PC-9 (cell line): ENCODE measurements around the gene SCART1. TPM values are rescaled to one million over a fixed set of nuclear protein-coding genes. Genes with fewer than 3 reads are reported as not detected.
"Not testable (repeated sequence)": the region's sequence is repeated elsewhere in the genome, so short reads cannot be mapped to it uniquely, and the experiment has no call there.

Experiments used
- BruUV-seq: library from RNA; stranded (reverse); fragments of 400-500 nt; replicated peaks from 2 replicates; lab custom pipeline; 2021; lab: Mats Ljungman, UMichigan
- CTCF ChIA-PET: fragments of 300-600 bp; sonication (Branson Sonifier 250); formaldehyde crosslinking; loops from one replicate; lab custom pipeline; 2022; ENCODE audit warnings: antibody characterized with exemption; lab: Charles Lee
- POLR2A ChIA-PET: fragments of 300-600 bp; sonication (Branson Sonifier 250); formaldehyde crosslinking; loops from one replicate; lab custom pipeline; 2022; ENCODE audit warnings: antibody characterized with exemption; ENCODE audit not compliant: unreplicated experiment; lab: Charles Lee
- DNase-seq, 2 experiments: peaks; one replicate each; pipeline versions ENCODE4 v3.0.0 to v3.0.0-alpha.2; 2015 to 2022; ENCODE audit warnings: mixed read lengths in 1 of 2
- H2AFZ ChIP-seq: fragments of 200-600 bp; sonication (generic); 2 replicates; pipeline ENCODE4 v1.8.1; 2017; ENCODE audit warnings: antibody characterized with exemption
- H3F3A ChIP-seq: fragments of 200-600 bp; sonication (generic); 2 replicates; pipeline ENCODE4 v1.8.1; 2017; ENCODE audit warnings: antibody characterized with exemption, mild to moderate bottlenecking, low read depth; ENCODE audit not compliant: insufficient read depth
- H3K27ac ChIP-seq: fragments of 200-600 bp; sonication (generic); 2 replicates; pipeline ENCODE4 v1.6.1; 2016; ENCODE audit warnings: mixed run types
- H3K27me3 ChIP-seq: fragments of 200-600 bp; sonication (generic); 2 replicates; pipeline ENCODE4 v1.6.1; 2016; ENCODE audit warnings: low read depth, mixed run types; ENCODE audit not compliant: insufficient read depth
- H3K36me3 ChIP-seq: fragments of 200-600 bp; sonication (generic); 2 replicates; pipeline ENCODE4 v1.6.1; 2016; ENCODE audit warnings: low read depth, mixed run types
- H3K4me1 ChIP-seq: fragments of 200-600 bp; sonication (generic); replicated peaks from 2 replicates; pipeline ENCODE4 v1.6.1; 2016; ENCODE audit warnings: mixed run types; ENCODE audit not compliant: insufficient read depth
- H3K4me2 ChIP-seq: fragments of 200-600 bp; sonication (generic); 2 replicates; pipeline ENCODE4 v1.6.1; 2017; ENCODE audit warnings: mixed run types
- H3K4me3 ChIP-seq: fragments of 200-600 bp; sonication (generic); 2 replicates; pipeline ENCODE4 v1.6.1; 2016; ENCODE audit warnings: mixed run types
- H3K79me2 ChIP-seq: fragments of 200-600 bp; sonication (generic); 2 replicates; pipeline ENCODE4 v1.6.1; 2017; ENCODE audit warnings: low read depth, mixed run types
- H3K9me2 ChIP-seq: fragments of 200-600 bp; sonication (generic); 2 replicates; pipeline ENCODE4 v1.8.1; 2017; ENCODE audit warnings: mild to moderate bottlenecking; ENCODE audit not compliant: insufficient read depth
- H3K9me3 ChIP-seq: fragments of 200-600 bp; sonication (generic); 2 replicates; pipeline ENCODE4 v1.8.1; 2016; ENCODE audit warnings: low read depth; ENCODE audit not compliant: insufficient read depth
- H4K20me1 ChIP-seq: fragments of 200-600 bp; sonication (generic); 2 replicates; pipeline ENCODE4 v1.8.1; 2017; ENCODE audit not compliant: insufficient read depth
- EZH2 ChIP-seq: fragments of 200-600 bp; sonication (generic); IDR thresholded peaks from 2 replicates; pipeline ENCODE4 v1.8.0; 2017; ENCODE audit warnings: antibody characterized with exemption, low read depth
- intact Hi-C: fragments of 100-400 bp; cut with micrococcal nuclease; formaldehyde crosslinking; loops from one replicate; pipeline ENCODE4 v1.10.0; 2022; ENCODE audit not compliant: unreplicated experiment
- total RNA-seq: library from RNA; stranded (reverse); gene quantifications from 2 replicates; pipeline ENCODE4 v1.2.3, GENCODE V29; 2021
- TF ChIP-seq, protein P1 (sequence below): fragments of 200-600 bp; sonication (generic); conservative IDR thresholded peaks from 2 replicates; pipeline ENCODE4 v1.6.1; 2017; ENCODE audit warnings: mixed run types, antibody characterized with exemption, mild to moderate bottlenecking, moderate library complexity

The SCART1 gene
- total RNA-seq, 1 experiment from 2014 or later = 1.0 TPM

GRCh38 chr10:133411523-133412380 is 42.0 kb upstream of the SCART1 start:
- Histone ChIP-seq H3K4me1 (no peaks in the 10 kb centered on the region), H3K9me3 (peaks cover 4% of the 10 kb centered on the region; the same call in 1 of the 2 replicates), H3K4me2 (no peak overlapping the region), H3F3A (no peaks in the 10 kb centered on the region), H3K36me3 (peaks cover 22% of the 10 kb centered on the region), H3K9me2 (no peaks in the 10 kb centered on the region), H3K79me2 (peaks cover 18% of the 10 kb centered on the region; the same call in 1 of the 2 replicates), H3K4me3 (no peak overlapping the region), H3K27ac (no peak overlapping the region), H4K20me1 (no peaks in the 10 kb centered on the region), H3K27me3 (no peaks in the 10 kb centered on the region), H2AFZ (no peak overlapping the region)
- intact Hi-C loops = no loop called here
- ChIA-PET CTCF (no interaction called here), POLR2A (no interaction called here)
- no TSS peak for BruUV-seq
- no peak for DNase-seq
- TF ChIP-seq, protein P1, sequence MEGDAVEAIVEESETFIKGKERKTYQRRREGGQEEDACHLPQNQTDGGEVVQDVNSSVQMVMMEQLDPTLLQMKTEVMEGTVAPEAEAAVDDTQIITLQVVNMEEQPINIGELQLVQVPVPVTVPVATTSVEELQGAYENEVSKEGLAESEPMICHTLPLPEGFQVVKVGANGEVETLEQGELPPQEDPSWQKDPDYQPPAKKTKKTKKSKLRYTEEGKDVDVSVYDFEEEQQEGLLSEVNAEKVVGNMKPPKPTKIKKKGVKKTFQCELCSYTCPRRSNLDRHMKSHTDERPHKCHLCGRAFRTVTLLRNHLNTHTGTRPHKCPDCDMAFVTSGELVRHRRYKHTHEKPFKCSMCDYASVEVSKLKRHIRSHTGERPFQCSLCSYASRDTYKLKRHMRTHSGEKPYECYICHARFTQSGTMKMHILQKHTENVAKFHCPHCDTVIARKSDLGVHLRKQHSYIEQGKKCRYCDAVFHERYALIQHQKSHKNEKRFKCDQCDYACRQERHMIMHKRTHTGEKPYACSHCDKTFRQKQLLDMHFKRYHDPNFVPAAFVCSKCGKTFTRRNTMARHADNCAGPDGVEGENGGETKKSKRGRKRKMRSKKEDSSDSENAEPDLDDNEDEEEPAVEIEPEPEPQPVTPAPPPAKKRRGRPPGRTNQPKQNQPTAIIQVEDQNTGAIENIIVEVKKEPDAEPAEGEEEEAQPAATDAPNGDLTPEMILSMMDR = no peak
- TF ChIP-seq EZH2 = no peak

- POLR2A ChIA-PET = no interaction called here
- CTCF ChIA-PET = no interaction called here
- no peak overlapping the region for H3K27ac ChIP-seq
Observed at GRCh38 chr10:133412381-133412711, 41.4 kb upstream of the SCART1 start.

DNA sequence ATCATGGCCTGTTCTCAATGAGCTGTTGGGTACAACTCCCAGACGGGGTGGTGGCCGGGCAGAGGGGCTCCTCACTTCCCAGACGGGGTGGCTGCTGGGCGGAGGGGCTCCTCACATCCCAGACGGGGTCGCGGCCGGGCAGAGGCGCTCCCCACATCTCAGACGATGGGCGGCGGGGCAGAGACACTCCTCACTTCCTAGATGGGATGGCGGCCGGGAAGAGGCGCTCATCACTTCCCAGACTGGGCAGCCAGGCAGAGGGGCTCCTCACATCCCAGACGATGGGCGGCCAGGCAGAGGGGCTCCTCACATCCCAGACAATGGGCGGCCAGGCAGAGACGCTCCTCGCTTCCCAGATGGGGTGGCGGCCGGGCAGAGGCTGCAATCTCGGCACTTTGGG is 39.3 kb upstream of the SCART1 start:
- H2AFZ ChIP-seq, POLR2A ChIA-PET, H3K79me2 ChIP-seq, H3K27me3 ChIP-seq, H3K4me3 ChIP-seq, H3F3A ChIP-seq, H4K20me1 ChIP-seq, H3K9me2 ChIP-seq, H3K27ac ChIP-seq, DNase-seq, CTCF ChIA-PET, H3K9me3 ChIP-seq, H3K4me1 ChIP-seq, H3K4me2 ChIP-seq, BruUV-seq, intact Hi-C loops: not testable (repeated sequence)
- peaks cover 18% of the 10 kb centered on the region for H3K36me3 ChIP-seq

More at GRCh38 chr10:133412381-133412711, 41.4 kb upstream of the SCART1 start:
- Histone ChIP-seq H3K9me3 (peaks cover 4% of the 10 kb centered on the region; the same call in 1 of the 2 replicates), H3K4me1 (no peaks in the 10 kb centered on the region), H3K9me2 (no peaks in the 10 kb centered on the region), H4K20me1 (no peaks in the 10 kb centered on the region), H2AFZ (no peak overlapping the region), H3K27me3 (no peaks in the 10 kb centered on the region), H3K79me2 (peaks cover 18% of the 10 kb centered on the region; the same call in 1 of the 2 replicates), H3K4me3 (no peak overlapping the region), H3K4me2 (no peak overlapping the region), H3K36me3 (peaks cover 22% of the 10 kb centered on the region), H3F3A (no peaks in the 10 kb centered on the region)
- TF ChIP-seq, protein P1 = no peak
- TF ChIP-seq EZH2 = no peak
- no peak for DNase-seq
- BruUV-seq = no TSS peak
- intact Hi-C loops = no loop called here
